Measurements from ENCODE around the gene DLL3.

The DLL3 gene

DNA sequence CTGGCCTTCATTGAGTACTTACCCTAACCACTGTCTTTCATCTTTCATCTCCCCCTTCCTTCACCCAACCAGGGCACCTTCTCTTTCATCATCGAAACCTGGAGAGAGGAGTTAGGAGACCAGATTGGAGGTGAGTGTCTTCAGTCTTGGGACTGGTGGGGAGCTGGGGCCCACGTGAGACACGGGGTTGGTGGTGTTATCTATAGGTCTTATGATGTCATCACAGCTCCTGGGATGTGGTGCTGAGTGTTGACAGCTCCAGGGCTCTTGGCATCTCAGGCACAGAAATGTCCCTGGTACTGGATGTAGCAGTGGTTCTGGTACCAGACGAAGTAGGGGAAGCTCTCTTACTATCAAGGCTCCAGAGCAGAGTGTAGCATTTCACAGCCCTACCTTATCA, 1.8 kb downstream of the DLL3 start:
- TF ChIP-seq CTCF (IDR thresholded peaks at IDR 0.05; ENCODE audit: low read depth, low read length), result no peak
- DNase-seq (ENCODE audit: extremely low read depth, low read depth), result no peak

- no peak for TF ChIP-seq CTCF (IDR thresholded peaks at IDR 0.05; ENCODE audit: low read depth, low read length)
- no peak for DNase-seq (ENCODE audit: extremely low read depth, low read depth)
Measured at GRCh38 chr19:39501340-39501739, 2.6 kb downstream of the DLL3 start.

DNA sequence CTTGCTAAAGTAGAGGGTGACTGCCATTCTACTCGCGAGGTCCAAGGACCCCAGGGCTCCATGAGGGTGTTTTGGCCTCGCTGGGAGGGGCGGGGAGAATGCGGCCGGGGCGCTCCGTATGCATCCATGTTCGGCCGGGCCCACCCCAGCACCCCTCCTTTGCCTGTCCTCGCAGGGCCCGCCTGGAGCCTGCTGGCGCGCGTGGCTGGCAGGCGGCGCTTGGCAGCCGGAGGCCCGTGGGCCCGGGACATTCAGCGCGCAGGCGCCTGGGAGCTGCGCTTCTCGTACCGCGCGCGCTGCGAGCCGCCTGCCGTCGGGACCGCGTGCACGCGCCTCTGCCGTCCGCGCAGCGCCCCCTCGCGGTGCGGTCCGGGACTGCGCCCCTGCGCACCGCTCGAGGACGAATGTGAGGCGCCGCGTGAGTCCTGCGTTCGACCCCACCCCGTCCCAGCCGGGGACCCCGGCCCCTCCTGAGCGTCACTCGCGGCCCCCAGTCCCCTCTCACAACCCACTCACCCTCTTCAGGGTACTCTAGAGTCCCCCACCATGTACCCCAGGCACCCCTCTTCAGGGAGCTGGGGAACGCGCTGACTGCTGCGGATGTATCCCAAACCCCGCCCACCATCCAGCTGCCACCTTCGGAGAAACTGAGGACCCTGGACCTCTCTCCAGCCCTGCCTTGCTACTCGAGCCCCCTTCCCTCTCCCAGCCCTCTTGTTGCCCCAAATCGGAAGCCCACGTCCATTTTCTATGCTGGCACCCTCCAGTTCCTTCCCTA, 4.1 kb downstream of the DLL3 start:
- peak; percentile 28 for DNase-seq (ENCODE audit: extremely low read depth, low read depth)

DNA sequence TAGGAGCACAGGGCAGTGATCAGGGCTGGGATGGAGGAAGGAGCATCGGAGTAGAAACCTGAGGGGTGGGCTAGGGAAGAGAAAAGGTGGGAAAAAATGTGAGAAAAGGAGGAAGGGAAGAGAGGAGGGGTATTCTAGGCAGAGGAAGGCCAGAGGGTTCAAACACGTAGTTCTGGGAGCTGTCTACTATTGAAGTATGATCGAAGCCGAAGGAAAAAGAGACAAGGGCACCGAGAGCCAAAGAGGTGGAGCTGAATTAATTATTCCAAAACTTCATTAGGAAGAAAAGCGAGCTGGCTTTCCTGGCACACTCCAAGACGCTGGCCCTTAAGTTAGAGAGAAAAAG, 7.8 kb downstream of the DLL3 start:
- DNase-seq (ENCODE audit: extremely low read depth, low read depth), result no peak
- TF ChIP-seq CTCF (IDR thresholded peaks at IDR 0.05; ENCODE audit: low read depth, low read length), result no peak

More for the DNA sequence above, 4.1 kb downstream of the DLL3 start:
- TF ChIP-seq CTCF (IDR thresholded peaks at IDR 0.05; ENCODE audit: low read depth, low read length), result peak; percentile 23

DNA sequence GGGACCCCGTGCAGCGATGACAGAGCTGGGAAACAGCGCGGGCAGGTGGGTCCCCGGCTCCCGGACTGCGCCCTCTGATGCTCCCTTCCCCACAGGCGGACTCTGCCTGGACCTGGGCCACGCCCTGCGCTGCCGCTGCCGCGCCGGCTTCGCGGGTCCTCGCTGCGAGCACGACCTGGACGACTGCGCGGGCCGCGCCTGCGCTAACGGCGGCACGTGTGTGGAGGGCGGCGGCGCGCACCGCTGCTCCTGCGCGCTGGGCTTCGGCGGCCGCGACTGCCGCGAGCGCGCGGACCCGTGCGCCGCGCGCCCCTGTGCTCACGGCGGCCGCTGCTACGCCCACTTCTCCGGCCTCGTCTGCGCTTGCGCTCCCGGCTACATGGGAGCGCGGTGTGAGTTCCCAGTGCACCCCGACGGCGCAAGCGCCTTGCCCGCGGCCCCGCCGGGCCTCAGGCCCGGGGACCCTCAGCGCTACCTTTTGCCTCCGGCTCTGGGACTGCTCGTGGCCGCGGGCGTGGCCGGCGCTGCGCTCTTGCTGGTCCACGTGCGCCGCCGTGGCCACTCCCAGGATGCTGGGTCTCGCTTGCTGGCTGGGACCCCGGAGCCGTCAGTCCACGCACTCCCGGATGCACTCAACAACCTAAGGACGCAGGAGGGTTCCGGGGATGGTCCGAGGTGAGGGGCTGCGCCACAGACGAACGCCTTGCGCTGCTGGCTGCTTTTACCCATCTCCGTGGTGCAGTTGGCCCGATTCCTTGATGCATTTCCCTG, 8.4 kb downstream of the DLL3 start:
- DNase-seq (ENCODE audit: extremely low read depth, low read depth), result no peak
- TF ChIP-seq CTCF (IDR thresholded peaks at IDR 0.05; ENCODE audit: low read depth, low read length), result no peak

GRCh38 chr19:39507715-39508364, 9.1 kb downstream of the DLL3 start:
- DNase-seq (ENCODE audit: extremely low read depth, low read depth), result no peak
- no peak for TF ChIP-seq CTCF (IDR thresholded peaks at IDR 0.05; ENCODE audit: low read depth, low read length)

DNA sequence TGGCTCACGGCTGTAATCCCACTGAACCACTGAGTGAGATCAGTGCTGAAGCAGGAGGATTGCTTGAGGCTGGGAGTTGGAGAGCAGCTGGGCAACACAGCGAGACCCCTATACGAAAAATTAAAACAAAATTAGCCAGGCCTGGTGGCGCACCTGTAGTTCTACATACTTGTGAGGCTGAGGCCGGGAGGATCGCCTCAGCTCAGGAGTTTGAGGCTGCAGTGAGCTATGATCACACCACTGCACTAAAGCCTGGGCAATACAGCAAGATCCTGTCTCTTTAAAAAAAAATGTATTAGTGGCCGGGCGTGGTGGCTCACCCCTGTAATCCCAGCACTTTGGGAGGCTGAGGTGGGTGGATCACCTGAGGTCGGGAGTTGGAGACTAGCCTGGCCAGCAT, 9.9 kb downstream of the DLL3 start:
- no peak for DNase-seq (ENCODE audit: extremely low read depth, low read depth)
- no peak for TF ChIP-seq CTCF (IDR thresholded peaks at IDR 0.05; ENCODE audit: low read depth, low read length)

All from AG09319 (cell line).